Measurements from ENCODE around the gene TTC5. TPM values are rescaled to one million over a fixed set of nuclear protein-coding genes. Genes with fewer than 3 reads are reported as not detected.

The TTC5 gene
- total RNA-seq, 2 experiments from 2014 or later: 9.7 to 10.8 TPM

DNA sequence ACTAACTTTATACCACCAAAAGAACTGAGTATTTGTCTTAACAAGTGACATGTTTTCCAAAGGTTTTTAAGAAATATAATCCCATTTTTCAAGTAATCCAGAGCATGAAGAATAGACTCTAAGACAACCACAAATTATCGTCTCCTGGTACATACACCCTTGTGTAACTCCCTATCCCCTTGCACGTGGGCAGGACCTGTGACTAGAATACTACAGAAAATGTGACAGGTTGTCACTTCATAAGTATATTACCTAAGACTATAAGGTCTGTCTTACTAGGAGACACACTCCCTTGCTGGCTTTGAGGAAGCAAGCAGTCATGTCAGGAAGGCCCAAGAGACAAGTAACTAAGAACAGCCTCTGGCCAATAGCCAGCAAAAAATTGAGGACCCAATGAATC lies 8.3 kb upstream of the TTC5 start:
- ChIA-PET POLR2A (no interaction called here), CTCF (no interaction called here)
- Mint-ChIP-seq H3K27me3 (no peaks in the 10 kb centered on the region), H3K4me1 (ENCODE audit: low read depth) (no peaks in the 10 kb centered on the region), H3K36me3 (ENCODE audit: low read depth) (peaks cover 68% of the 10 kb centered on the region), H3K4me3 (no peak overlapping the region), H3K9me3 (no peaks in the 10 kb centered on the region), H3K27ac (no peak overlapping the region)
- TF ChIP-seq, protein P1, sequence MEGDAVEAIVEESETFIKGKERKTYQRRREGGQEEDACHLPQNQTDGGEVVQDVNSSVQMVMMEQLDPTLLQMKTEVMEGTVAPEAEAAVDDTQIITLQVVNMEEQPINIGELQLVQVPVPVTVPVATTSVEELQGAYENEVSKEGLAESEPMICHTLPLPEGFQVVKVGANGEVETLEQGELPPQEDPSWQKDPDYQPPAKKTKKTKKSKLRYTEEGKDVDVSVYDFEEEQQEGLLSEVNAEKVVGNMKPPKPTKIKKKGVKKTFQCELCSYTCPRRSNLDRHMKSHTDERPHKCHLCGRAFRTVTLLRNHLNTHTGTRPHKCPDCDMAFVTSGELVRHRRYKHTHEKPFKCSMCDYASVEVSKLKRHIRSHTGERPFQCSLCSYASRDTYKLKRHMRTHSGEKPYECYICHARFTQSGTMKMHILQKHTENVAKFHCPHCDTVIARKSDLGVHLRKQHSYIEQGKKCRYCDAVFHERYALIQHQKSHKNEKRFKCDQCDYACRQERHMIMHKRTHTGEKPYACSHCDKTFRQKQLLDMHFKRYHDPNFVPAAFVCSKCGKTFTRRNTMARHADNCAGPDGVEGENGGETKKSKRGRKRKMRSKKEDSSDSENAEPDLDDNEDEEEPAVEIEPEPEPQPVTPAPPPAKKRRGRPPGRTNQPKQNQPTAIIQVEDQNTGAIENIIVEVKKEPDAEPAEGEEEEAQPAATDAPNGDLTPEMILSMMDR (IDR thresholded peaks at IDR 0.05): no peak
- intact Hi-C loops (cut with DNase I, micrococcal nuclease): no loop called here
- Histone ChIP-seq H3K36me3 (ENCODE audit: insufficient read depth, low read length) (peaks cover 39% of the 10 kb centered on the region), H3K9me3 (ENCODE audit: control insufficient read depth in 1 of 2, insufficient read depth in 1 of 2, low read length in 2 of 2) (no peaks in the 10 kb centered on the region), H3K4me1 (ENCODE audit: insufficient read depth, low read length) (no peaks in the 10 kb centered on the region), H3K27ac (ENCODE audit: low read depth in 1 of 2, low read length in 2 of 2) (no peak overlapping the region), H3K27me3 (ENCODE audit: control insufficient read depth in 1 of 2, insufficient read depth in 2 of 2, low read length in 2 of 2) (no peaks in the 10 kb centered on the region), H3K4me3 (ENCODE audit: low read length) (no peak overlapping the region)
- DNase-seq (no peak), ATAC-seq (ENCODE audit: poor library complexity) (no peak)

DNA sequence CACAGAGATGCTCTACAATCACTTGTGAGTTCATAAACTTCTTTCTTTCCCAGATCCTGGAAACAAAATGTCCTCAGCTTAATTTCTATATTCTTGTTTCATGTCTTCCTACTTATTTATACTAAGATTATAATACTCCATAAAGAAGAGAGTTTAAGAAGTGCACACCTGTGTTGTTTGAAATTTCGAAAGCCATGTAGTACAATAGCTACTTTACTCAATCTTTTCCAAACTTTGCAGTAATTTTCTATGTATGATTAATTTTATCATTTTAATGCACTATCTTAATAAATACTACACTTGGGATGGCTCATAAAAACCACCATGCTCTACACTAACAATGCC lies 300 bp upstream of the TTC5 start:
- H3K27ac Mint-ChIP-seq: peak overlapping the region; percentile 77
- peaks cover 33% of the 10 kb centered on the region for H3K36me3 Mint-ChIP-seq (ENCODE audit: low read depth)
- no peak for ATAC-seq (ENCODE audit: poor library complexity)
- no peaks in the 10 kb centered on the region for H3K9me3 Mint-ChIP-seq
- no peak for DNase-seq
- Histone ChIP-seq H3K27me3 (ENCODE audit: control insufficient read depth in 1 of 2, insufficient read depth in 2 of 2, low read length in 2 of 2) (no peaks in the 10 kb centered on the region), H3K27ac (ENCODE audit: low read depth in 1 of 2, low read length in 2 of 2) (no peak overlapping the region), H3K9me3 (ENCODE audit: control insufficient read depth in 1 of 2, insufficient read depth in 1 of 2, low read length in 2 of 2) (no peaks in the 10 kb centered on the region), H3K4me1 (ENCODE audit: insufficient read depth, low read length) (peaks cover 7% of the 10 kb centered on the region), H3K4me3 (ENCODE audit: low read length) (peak overlapping the region; percentile 89), H3K36me3 (ENCODE audit: insufficient read depth, low read length) (peaks cover 7% of the 10 kb centered on the region)
- POLR2A ChIA-PET: interaction anchor here (0.8 to 1.5 kb wide), 2 partner anchors 37 to 376 kb away, joined by 3 to 4 read pairs; partner anchors contain the start of gene PARP2
- intact Hi-C loops (cut with DNase I, micrococcal nuclease): no loop called here
- TF ChIP-seq, protein P1 (IDR thresholded peaks at IDR 0.05): peak; percentile 60
- peak overlapping the region; percentile 94 for H3K4me3 Mint-ChIP-seq
- H3K27me3 Mint-ChIP-seq: no peaks in the 10 kb centered on the region
- CTCF ChIA-PET: interaction anchor here (0.7 to 1.4 kb wide), 5 partner anchors 23 to 375 kb away, joined by 3 to 8 read pairs (median 3); partner anchors contain the start of gene PARP2
- H3K4me1 Mint-ChIP-seq (ENCODE audit: low read depth): peaks cover 43% of the 10 kb centered on the region

DNA sequence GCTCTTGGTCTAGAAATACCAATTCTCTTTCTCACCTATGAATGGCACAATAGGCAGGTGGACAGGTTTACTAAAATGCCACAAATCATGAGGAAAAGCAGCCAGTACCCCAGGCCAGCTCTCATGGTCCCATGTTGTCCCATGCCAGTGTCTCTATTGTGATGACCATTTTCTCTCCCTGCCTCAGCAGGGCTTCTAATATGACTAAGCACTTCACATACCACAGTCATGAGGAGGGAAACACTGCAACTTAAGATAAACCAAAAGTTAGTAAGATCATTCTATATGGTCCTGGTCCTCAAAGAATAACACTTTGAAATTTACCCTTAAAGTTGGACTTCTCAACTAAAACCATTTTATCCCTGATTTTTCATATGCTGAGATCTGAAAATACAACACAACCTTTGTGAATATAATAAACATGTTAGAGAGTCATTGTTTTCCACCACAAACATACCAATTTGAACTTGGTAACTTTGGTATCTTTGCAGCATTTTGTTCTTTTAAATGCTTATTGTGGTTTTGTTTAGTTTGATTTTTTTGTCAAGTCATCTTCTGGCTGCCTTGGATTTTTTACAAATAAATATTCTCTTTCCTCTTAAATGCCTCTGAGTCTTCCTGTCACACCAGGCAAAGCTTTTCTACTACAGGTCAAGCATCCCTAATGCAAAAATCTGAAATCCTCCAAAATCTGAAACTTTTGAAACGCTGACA lies 3.6 kb downstream of the TTC5 start:
- intact Hi-C loops (cut with DNase I, micrococcal nuclease): no loop called here

More for the DNA sequence above, 3.6 kb downstream of the TTC5 start:
- H3K4me3 Mint-ChIP-seq: no peak overlapping the region
- TF ChIP-seq, protein P1 (IDR thresholded peaks at IDR 0.05): no peak
- Histone ChIP-seq H3K27me3 (ENCODE audit: control insufficient read depth in 1 of 2, insufficient read depth in 2 of 2, low read length in 2 of 2) (no peaks in the 10 kb centered on the region), H3K9me3 (ENCODE audit: control insufficient read depth in 1 of 2, insufficient read depth in 1 of 2, low read length in 2 of 2) (no peaks in the 10 kb centered on the region), H3K4me3 (ENCODE audit: low read length) (no peak overlapping the region), H3K4me1 (ENCODE audit: insufficient read depth, low read length) (peaks cover 7% of the 10 kb centered on the region), H3K36me3 (ENCODE audit: insufficient read depth, low read length) (peaks cover 41% of the 10 kb centered on the region), H3K27ac (ENCODE audit: low read depth in 1 of 2, low read length in 2 of 2) (no peak overlapping the region)
- ATAC-seq (ENCODE audit: poor library complexity) (no peak), DNase-seq (no peak)
- no peaks in the 10 kb centered on the region for H3K27me3 Mint-ChIP-seq
- H3K9me3 Mint-ChIP-seq: no peaks in the 10 kb centered on the region
- no peak overlapping the region for H3K27ac Mint-ChIP-seq
- ChIA-PET POLR2A (no interaction called here), CTCF (no interaction called here)
- peaks cover 50% of the 10 kb centered on the region for H3K4me1 Mint-ChIP-seq (ENCODE audit: low read depth)
- peaks cover 65% of the 10 kb centered on the region for H3K36me3 Mint-ChIP-seq (ENCODE audit: low read depth)
